ENCODE data around the gene C10orf95.

DNA sequence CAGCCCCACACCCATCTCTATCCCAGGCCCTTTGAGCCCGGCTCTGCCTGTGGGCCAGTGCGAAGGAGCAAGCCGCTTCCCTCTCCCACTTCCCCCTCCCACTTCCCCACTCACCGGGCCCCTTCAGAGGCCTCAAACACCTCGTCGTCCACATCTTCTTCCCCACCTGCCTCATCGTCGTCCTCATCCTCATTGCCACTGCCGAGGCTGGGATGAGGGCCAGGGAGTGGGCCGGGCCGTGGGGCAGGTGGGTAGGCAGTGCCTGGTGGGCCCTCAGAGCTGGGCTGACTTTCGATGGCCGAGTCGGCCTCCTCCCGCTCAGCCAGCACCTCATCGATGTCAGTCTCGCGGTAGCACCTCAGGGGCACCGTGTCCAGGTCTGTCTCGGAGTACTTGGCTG, 36.6 kb downstream of the C10orf95 start:
- TF ChIP-seq EZH2 (IDR thresholded peaks at IDR 0.05; ENCODE audit: insufficient read depth, low read length): no peak
- TF ChIP-seq, protein P1, sequence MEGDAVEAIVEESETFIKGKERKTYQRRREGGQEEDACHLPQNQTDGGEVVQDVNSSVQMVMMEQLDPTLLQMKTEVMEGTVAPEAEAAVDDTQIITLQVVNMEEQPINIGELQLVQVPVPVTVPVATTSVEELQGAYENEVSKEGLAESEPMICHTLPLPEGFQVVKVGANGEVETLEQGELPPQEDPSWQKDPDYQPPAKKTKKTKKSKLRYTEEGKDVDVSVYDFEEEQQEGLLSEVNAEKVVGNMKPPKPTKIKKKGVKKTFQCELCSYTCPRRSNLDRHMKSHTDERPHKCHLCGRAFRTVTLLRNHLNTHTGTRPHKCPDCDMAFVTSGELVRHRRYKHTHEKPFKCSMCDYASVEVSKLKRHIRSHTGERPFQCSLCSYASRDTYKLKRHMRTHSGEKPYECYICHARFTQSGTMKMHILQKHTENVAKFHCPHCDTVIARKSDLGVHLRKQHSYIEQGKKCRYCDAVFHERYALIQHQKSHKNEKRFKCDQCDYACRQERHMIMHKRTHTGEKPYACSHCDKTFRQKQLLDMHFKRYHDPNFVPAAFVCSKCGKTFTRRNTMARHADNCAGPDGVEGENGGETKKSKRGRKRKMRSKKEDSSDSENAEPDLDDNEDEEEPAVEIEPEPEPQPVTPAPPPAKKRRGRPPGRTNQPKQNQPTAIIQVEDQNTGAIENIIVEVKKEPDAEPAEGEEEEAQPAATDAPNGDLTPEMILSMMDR (IDR thresholded peaks at IDR 0.05; ENCODE audit: insufficient read depth, low read depth, low read length): no peak
